GM18867 (cell line): ENCODE data around the gene HRH2.
"Not testable (repeated sequence)": the region's sequence is repeated elsewhere in the genome, so short reads cannot be mapped to it uniquely, and the experiment has no call there.

Experiments
- ATAC-seq: cut with Tn5 transposase; IDR thresholded peaks from one replicate; pipeline ENCODE4 v1.9.1; 2021; ENCODE audit warnings: mild to moderate bottlenecking, moderate library complexity; ENCODE audit not compliant: unreplicated experiment

HRH2 gene, protein sequence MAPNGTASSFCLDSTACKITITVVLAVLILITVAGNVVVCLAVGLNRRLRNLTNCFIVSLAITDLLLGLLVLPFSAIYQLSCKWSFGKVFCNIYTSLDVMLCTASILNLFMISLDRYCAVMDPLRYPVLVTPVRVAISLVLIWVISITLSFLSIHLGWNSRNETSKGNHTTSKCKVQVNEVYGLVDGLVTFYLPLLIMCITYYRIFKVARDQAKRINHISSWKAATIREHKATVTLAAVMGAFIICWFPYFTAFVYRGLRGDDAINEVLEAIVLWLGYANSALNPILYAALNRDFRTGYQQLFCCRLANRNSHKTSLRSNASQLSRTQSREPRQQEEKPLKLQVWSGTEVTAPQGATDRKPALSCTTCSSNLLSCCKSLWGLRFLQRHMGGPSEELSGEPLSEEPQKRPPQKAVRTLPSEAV

DNA sequence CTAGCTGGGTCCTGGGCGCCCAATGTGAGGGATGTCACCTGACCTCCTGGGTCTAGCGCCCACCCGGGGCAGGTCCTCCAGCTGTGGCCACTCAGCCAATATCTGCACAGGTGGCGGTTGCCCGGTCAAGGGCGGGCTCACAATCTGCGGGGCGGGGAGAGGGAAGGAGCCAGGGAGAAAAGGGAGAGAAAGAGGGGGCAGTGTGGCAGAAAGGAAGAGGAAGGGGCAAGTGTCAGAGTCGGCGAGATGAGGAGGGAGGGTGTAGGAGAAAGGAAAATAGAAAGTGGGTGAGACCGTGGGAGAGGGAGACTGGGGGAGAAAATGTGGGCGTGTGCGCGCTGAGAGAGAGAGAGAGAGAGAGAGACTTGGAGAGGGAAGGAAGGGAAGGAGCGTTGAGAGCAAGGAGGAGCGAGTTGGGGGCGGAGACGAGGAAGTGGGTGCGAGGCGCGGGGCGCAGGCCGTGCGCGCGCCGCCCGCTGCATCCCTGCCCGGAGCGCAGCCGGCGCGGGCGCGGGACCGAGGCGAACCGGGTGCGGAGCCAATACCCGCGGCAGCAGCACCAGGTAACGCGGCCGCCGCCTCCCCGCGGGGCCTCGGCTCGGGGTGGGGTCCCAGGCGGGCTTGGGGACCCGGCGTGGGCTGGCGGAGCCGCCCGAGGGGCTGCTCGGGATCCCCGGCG lies at the start of gene HRH2:
Gene HRH2 (plus strand): TSS at position 479 of the 679 bp plus-strand sequence. CDS start 25,163 bp downstream, outside the sequence.
- no peak for ATAC-seq

DNA sequence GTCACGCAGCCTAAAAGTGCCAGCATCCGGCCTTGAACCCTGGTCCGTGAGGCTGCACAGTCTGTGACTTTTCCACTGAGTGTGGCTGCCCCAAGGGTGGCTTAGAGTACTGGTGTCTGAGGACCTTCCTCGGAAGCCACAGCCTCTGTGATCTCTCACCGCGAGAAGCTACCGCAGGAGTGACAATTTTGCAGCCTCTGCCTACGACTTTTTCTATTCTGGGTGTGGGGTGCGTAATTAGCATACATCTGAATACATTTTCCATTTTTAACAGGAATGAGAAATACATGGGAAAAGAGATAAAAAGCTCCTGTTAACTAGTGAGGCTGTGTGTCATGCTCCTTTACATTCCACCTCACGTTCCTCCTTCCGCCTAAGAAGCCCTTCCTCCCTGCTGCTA lies 48.3 kb upstream of the HRH2 start:
- ATAC-seq, result no peak

- ATAC-seq, result no peak
Observed at GRCh38 chr5:175610381-175610780, 47.5 kb upstream of the HRH2 start.

GRCh38 chr5:175610898-175611297 lies 47.0 kb upstream of the HRH2 start:
- ATAC-seq, result no peak

- no peak for ATAC-seq
Observed at GRCh38 chr5:175614223-175614815, 43.6 kb upstream of the HRH2 start.

- ATAC-seq, result no peak
Observed at GRCh38 chr5:175614861-175615260, 43.0 kb upstream of the HRH2 start.

DNA sequence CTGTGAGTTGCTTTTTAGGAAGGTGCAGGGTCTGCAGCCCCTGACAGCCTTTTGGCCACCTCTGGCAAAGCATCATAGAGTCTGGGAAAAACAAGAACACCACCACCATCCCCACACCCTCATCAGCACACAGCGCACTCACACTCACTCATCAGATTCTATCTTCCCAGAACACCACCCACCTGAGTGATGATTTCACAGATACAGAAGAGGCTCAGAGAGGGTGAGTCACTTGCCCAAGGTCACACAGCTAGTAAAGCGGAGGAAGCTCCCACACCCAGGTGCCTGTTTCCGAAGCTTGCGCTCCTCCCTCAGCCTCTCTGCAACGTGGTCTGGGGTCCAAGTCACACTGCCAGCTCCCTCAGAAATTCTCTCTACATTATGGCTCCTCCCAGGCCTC lies 41.8 kb upstream of the HRH2 start:
- no peak for ATAC-seq

- ATAC-seq, result not testable (repeated sequence)
Observed at GRCh38 chr5:175616527-175616926, 41.3 kb upstream of the HRH2 start.

DNA sequence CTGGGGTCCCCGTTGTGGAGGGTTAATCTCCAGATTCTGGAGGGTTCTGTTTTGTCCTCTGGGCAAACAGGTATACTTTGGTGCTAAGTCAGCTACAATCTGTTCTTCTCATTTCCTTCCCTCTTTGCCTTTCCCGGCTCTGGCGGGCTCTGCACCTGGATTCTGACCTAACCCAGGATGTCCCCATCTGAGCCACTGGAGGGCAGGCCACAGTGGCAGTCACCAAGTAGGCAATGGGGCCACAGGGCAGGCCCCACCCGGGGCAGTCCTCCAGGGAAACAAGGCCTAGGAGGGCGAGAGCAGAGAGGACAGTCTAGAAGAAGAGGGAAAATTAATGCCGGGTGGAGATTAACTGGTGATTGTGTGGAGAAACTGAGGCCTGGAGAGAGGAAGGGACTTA lies 40.4 kb upstream of the HRH2 start:
- no peak for ATAC-seq

GRCh38 chr5:175620527-175620926 lies 37.3 kb upstream of the HRH2 start:
- no peak for ATAC-seq

DNA sequence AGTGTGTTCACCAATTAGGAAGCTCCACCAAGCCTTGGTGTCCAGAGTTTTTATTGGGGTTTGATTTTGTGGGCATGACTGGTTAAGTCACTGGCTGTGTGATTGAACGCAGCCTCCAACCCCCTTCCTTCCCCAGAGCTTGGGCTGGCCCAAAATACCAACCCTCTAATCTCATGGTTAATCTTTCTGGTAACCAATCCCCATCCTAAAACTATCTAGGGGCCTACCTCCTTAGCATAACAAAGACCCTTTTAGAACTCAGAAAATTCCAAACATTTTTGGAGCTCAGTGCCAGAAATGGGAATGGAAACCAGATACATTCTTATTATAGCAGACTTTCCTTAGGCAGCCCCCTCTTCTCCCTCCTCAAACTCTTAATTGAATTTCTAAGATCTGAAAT lies 35.9 kb upstream of the HRH2 start:
- ATAC-seq, result no peak

DNA sequence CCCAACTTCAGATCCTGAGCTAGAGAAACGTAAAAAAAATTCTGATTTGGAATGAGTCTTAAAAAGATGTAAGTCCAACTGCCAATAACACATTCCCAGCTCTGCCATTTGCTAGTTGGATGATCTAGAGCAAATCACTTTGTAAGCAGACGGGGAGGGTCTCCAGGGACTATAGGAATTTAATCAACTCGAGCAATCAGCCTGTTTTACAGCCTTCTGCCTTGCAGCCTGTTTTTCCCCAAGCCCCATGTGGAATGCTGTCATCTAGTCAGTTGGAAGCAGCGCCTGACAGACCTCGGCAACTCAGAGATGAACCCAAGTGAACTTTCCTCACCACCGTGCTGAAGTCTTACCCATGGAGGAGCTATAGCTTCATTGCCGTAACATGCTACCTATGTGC lies 34.8 kb upstream of the HRH2 start:
- ATAC-seq, result no peak

DNA sequence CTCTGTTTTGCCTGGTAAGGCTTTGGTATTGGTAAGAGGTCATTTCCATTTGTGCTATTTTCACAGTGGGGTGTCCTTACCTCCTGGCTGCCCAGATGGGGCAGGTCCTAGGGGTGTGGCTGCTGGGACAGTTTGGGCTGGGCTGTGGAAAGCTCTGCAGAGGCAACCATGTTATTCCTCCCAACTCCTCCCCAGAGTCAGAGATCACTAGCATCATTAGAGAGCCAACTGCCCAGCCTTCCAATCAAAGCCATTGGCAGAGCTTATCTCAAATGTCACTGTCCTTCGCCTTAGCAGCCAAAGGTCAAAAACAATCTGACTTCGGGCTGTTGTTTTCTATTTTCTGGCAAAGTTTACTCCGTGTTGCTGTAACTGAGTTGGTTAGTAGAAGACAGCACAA lies 33.6 kb upstream of the HRH2 start:
- no peak for ATAC-seq

DNA sequence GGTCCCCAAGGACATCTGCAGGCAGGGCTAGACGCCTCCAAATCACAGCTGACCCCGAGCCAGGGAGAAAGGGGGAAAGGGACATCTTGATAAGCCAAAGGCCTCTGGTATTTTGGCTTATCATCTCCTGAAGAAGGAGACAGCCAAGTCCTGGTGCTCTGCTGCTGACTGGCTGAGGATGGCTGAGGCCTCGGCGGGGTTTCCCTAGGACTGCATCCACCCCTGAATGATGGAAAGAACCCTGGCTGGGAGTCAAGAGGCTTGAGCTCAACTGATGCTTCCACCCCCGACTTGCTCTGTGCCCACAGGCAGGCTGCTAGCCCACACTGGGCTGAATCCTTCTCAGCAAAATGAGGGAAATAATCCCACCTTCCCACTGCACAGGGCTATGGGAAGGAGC lies 30.9 kb upstream of the HRH2 start:
- ATAC-seq, result no peak

- ATAC-seq, result no peak
Observed at GRCh38 chr5:175627739-175628138, 30.1 kb upstream of the HRH2 start.

DNA sequence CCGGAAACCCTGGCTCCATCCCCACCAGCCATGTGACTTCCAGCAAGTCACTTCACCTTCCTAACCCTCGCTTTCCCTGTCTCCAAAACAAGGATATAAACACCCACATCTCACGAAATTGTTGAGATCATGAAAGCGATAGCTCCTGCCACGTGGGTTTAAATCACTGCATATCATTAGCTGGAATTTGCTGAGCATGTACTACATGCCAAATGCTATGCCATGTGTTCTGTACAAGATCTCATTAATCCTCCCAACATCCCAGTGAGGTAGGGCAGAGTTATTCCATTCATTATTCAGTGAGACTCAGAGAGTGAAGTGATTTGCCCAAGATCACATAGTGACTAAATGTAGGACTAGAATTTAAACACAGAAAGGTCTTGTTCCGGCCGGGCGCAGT lies 29.2 kb upstream of the HRH2 start:
- ATAC-seq, result no peak

DNA sequence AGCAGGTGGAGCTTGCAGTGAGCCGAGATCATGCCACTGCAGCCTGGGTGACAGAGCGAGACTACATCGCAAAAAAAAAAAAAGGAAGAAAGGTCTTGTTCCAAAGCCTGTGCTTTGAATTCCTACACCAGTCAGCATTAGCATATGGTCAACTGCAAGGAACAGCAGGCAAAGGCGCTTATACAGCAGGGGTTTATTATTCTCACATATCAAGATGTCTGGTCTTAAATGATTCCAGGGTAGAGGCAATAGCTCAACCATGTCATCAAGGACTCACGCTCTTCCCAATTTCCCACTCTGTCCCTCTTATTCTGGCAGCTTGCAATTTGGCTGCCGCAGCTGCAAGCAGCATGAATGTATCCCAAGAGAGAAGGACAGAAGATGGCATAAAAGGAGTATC lies 28.6 kb upstream of the HRH2 start:
- no peak for ATAC-seq

DNA sequence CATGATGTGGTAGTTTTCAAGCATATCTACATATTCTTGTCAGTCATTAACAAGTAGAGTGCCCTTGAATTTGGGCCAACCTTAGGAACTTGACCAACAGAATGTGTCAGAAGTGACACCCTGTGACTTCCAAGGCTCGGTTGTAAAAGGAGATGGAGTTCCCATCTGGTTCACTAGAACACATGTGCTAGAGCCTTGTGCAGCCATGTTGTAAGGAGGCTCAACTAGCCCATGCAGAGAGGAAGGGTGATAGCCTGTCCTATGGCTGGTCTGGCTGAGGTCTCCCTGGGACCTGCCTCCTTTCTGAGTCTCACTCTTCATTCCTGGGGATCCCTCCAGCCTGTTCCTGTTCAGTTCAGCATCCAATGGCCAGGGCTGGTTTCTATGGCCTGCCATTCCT lies 28.1 kb upstream of the HRH2 start:
- ATAC-seq, result no peak

- ATAC-seq, result no peak
Observed at GRCh38 chr5:175635854-175636584, 21.9 kb upstream of the HRH2 start.

DNA sequence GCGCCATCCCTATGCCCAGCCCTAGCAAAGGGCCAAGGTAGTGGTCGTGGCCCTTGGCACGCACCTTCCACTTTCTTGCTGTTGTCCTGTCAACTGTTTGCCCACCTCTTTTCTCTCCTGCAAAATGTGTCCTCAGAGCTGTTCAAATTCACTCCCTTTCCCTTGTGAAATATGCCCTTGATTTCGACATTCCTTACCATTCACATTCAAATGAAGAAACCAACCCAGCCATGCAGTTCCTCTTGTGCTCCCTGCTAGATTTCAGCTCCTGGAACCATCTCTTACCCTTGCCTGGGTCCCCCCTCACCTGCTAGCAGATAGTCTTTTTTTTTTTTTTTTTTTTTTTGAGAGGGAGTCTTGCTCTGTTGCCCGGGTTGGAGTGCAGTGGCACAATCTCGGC lies 19.6 kb upstream of the HRH2 start:
- ATAC-seq, result no peak

GRCh38 chr5:175640106-175640775 lies 17.6 kb upstream of the HRH2 start:
- no peak for ATAC-seq
